Measurements from ENCODE around the gene FAM114A2. TPM values are rescaled to one million over a fixed set of nuclear protein-coding genes. Genes with fewer than 3 reads are reported as not detected.
"Not testable (repeated sequence)": the region's sequence is repeated elsewhere in the genome, so short reads cannot be mapped to it uniquely, and the experiment has no call there.

The FAM114A2 gene
- total RNA-seq, 1 experiment from 2014 or later, result 23.8 TPM

DNA sequence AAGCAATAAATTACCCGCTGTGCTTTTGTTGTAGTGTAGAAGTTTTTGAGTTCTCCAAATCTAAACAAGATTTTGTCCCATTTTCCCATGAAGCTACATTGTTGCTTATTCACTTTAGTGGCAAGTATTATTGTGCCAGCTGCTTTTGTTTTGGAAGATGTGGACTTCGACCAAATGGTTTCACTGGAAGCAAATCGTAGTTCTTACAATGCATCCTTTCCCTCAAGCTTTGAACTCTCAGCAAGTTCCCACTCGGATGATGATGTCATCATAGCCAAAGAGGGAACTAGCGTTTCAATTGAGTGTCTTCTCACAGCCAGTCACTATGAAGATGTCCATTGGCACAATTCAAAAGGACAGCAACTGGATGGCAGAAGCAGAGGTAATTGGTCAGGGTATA, 10.9 kb upstream of the FAM114A2 start:
- DNase-seq (ENCODE audit: low read depth), result no peak

DNA sequence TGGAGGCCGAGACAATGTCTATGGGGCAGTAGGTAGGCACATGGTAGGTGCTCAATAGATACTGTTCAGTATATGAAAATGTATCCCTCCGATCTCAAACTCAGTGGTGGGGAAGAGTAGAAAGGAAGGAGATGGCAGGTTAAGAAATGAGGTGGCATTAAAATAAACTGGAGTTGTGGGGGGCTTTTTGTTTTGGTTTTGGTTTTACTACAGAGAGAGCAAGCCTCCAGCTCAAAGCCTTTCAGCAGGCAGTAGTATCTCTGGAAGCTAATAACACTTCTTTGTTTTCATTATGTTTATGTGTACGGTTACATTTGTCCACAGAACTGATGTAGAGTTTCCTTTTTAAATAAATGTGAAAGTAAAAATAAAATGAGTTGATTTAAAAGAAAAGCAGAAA, 8.6 kb upstream of the FAM114A2 start:
- DNase-seq (ENCODE audit: low read depth), result no peak

DNA sequence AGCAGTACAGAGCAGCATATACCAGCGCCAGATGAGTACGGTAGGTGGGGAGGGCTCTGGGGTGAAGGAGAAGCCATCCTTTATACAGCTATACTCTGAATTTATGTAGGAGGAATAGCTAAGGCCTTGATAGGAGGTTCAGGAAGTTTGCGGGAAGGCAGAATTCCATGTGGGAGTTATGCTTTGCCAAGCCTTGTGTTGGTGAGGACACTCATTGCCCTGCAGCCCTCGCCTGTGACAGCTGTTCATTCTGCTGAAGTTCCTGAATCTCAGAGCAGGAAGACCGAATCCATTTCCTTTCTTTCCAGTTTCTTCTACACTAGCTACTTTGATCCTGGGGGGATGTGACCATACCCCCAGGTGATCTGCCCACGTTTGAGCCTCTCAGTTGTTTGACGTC, 7.8 kb upstream of the FAM114A2 start:
- DNase-seq (ENCODE audit: low read depth), result no peak

DNA sequence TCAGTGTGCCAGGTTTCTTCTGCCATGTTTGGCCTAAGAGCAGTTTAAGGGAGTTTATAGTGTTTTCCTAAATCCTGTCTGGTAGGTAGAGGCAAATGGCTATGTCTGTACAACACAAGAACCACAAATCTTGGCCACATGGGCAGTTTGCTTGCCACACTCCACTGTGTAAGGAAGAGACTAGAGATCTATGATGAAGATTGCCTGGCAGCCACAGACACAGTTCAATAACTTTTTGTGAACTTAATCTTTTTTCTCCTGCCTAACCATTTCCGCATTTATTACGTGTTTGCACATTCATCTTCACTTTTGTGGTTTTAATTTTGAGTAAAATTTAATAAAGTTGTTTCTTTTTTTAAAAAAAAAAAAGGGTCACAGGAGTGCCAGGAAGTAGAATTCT, 5.9 kb upstream of the FAM114A2 start:
- DNase-seq (ENCODE audit: low read depth), result no peak

DNA sequence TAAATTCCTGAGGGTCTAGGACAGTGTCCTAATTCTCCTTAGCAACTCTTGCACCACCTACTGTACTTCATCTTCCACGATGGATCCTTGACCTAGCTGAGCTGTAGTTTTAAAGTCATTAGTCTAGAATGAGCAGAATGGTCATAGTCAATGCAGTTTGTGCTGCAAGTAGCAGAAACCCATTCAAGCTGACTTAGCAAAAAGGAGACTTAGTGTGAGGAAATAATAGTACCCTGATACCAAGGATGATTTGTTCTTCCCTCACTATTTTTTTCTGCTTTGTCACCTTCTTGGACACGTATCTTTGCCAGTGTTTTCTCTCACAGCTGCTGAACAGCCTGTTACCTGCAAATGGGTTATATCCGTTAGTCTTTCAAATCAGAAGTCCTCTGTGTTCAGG, 5.4 kb upstream of the FAM114A2 start:
- DNase-seq (ENCODE audit: low read depth), result no peak

DNA sequence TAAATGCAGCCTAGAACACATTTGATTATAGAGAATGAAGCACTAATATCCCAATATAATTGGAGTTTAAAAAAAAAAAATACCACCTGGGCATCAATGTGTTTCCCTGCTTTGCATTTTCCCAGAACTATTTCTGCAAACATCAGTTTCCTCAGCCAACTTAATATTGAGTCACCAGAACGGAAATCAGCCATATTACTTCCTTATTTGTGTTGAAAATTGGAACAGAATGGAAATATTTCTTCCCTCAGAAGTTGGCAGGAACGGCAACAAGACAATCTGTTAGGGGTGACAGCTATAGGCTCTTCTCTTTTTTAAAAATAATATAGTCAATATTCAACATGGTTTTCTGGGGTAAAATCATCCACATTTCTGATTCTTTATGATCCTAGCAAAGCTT, 4.1 kb upstream of the FAM114A2 start:
- no peak for DNase-seq (ENCODE audit: low read depth)

DNA sequence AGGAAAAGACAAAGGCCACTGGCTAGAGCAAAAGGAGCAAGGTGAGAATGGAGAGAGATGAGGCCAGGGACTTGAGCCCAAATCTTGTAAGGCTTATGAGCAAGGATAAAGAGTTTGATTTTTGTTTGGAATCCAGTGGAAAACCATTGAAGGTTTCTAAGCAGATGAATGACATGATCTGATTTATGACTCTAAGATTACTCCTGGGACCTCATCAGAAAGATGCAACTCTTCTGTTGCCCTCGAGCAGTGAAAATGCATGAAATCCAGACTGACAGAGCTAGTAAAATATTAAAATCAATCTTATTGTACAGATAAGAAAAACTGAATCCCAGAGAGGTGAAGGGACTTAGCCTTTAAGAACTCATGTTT, 734 bp upstream of the FAM114A2 start:
- DNase-seq (ENCODE audit: low read depth), result no peak

DNA sequence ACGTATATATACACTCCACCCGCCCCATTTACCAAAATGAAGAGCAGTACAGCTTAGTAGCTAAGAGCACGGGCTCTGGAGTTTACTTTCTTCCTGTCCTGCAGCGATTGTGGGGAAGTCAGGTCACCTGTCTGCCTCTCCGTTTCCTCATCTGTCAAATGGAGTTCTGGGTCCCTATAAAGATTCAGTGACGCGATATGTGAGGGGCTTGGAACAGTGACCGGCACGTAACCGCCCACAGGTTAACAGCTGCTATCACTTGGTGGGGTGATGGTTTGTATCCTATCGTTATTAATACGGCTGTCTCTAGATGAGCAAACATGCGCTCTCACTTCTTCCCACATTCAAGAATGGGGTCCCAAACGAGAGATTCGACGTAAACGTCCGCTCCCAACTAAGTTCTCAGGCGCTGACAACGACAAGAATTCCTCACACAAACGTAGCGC, 426 bp downstream of the FAM114A2 start:
- DNase-seq (ENCODE audit: low read depth), result peak; percentile 44

DNA sequence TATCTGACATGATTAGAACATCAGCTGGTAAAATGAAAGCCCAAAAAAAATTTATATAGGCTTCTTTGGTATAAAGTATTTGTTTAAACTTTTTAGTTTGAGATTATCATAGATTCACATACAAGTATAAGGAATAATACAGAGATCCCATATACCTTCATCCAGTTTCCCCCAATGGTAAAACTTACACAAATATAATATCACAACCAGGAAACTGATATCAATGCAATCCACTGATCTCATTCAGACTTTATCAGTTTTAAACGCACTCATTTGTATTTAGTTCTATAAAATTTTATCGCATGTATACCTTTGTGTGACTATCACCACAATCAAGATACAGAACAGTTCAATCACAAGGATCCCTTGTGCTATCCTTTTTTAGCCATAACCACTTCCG, 3.8 kb downstream of the FAM114A2 start:
- DNase-seq (ENCODE audit: low read depth), result no peak

DNA sequence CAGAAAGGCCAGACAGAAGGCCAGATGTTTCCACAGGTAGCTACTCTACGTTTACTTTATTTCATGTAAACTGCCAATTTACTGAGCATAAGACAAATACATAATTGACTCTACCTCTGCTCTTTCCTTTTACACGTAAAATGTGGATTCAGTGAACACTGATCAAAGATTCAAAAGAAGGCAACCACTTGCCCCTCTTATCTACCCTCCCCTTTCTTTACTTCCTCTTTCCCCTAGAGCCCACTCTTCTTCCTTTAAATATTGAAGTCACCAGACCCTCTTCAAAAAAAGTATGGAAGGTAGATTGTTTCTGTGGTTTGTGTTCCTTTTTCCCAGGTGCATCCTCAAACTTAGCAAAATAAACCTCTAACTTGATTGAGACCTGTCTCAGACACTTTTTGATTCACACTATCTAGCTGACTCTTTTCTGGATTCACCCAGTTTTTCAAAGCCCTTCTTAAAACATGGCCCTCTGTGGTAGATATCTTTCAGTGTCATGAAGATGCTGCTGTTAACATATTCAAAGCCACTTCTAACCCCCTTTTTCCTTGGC, 6.7 kb downstream of the FAM114A2 start:
- no peak for DNase-seq (ENCODE audit: low read depth)

DNA sequence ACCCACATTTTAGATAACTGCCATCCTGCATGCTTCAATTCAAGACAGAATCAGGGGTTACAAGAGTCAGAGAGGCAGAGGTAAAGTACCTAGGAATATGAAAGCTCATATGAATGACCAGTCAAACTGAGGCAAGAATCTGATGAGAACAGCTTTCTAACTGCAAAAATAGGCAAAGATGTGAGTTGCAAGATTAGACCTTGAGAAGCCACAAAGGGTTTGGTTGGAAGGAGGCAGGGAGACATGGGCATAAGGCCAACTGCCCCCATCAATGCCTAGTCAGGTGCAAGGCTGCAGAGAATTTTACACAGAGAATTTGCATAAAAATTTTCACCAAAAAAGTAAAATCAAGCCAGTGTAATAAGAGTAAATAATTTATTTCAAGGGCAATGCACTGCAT, 12.8 kb downstream of the FAM114A2 start:
- no peak for DNase-seq (ENCODE audit: low read depth)

DNA sequence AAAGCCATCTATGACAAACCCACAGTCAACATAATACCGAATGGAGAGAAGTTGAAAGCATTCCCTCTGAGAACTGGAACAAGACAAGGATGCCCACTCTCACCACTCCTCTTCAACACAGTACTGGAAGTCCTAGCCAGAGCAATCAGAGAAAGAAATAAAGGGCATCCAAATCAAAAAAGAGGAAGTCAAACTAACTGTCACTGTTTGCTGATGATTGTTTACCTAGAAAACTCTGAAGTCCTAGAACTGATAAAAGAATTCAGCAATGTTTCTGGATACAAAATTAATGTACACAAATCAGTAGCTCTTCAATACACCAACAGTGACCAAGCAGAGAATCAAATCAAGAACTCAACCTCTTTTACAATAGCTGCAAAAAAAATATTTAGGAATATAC, 19.8 kb downstream of the FAM114A2 start:
- DNase-seq (ENCODE audit: low read depth), result not testable (repeated sequence)

DNA sequence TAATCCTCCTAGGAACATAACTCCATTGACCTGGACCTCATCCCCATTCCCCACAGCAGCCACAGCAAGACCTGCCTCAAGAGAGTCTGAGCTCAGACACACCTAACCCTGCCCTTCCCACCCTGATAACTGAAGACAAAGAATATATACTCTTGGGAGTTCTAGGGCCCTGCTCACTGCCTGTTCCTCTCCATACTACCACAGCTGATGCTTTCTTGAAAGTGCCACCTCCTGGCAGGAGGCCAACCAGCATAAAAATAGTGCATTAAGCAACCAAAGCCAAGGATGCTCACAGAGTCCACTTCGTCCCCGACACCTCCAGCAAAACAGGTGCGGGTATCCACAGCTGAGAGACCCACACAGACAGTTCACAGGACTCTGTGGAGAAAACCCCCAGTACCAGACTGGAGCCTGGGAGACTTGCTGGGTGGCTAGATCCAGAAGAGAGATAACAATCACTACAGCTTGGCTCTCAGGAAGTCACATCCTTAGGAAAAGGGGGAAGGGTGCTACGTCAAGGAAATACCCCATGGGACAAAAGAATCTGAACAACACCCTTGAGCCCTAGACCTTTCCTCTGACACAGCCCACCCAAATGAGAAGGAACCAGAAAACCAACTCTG, 23.5 kb downstream of the FAM114A2 start:
- DNase-seq (ENCODE audit: low read depth), result no peak

DNA sequence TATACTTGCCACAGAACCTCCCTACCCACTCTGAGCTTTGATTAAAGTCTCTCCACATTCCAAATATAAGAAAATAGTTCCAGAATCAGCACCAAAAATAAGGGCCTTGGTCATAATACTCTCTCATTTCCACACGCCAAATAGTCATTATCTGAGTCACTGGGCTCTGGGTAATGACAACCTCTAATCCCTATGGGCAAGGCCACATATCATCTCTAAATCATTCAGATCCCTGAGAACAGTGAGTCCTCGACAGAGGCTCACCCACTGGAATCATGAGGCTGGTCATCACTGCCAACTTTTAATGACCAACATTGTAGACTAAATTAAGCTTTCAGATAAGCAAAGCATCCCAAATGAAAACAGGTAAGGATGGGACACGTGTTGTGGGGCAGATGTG, 28.1 kb downstream of the FAM114A2 start:
- DNase-seq (ENCODE audit: low read depth), result no peak

DNA sequence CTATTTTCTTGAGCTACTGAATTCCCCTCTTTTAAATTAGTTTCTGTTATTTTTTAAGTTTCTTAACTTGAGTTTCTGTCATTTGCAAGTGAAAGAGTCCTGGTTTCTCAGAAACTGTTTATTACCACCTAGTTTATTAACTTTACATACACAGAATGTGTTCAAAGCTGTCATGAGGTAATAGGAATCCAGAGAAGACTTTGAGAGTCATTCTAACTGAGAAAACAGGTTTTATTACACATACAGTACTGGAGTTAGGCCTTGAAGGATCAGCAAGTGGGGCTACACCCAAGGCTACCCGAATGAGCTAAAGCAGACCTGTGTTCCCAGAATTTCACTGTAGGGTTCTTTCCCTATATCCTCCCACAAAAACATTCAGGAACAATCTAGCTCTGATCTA, 33.1 kb downstream of the FAM114A2 start:
- DNase-seq (ENCODE audit: low read depth), result no peak

DNA sequence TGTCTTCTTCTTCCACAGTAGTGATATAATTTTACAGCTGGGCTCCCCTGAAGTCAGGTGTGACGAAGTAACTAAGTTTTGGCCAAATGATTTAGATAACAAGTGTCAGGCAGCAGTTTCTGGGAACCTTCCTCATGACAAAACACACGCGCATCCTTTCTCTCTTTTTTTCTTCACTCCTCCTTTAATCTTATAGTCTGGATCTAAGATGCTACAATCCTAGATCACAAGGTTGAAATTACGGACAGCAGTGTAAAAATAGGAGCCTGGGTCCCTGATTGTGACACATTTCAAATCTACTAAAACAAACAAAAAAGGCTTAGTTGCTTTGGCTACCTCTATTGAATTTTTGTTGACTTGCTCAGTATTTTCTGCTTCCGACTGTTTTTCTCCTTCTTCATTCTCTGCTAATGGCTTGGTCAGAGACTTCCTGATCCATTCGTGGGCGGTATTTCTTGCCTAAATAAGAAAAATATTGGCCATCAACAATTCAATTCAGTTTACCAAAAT, 36.1 kb downstream of the FAM114A2 start:
- no peak for DNase-seq (ENCODE audit: low read depth)

DNA sequence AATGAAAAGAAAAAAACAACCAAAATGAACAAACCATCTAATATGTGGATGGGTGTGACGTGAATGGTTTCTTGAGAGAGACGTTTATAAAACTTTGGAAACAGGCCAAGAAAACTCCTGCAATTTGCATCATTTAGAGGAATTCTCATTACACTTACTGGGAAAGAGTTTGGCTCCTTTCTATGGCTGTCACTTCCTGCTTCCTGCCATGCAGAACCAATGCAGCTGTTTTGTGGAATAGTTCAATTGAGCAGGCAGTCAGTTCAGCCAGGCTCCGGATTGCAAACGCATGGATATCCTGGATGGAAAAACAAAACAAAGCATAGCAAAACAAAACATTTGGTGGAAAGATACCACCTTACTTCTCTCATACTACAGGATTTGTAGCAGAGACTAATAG, 36.6 kb downstream of the FAM114A2 start:
- DNase-seq (ENCODE audit: low read depth), result no peak

DNA sequence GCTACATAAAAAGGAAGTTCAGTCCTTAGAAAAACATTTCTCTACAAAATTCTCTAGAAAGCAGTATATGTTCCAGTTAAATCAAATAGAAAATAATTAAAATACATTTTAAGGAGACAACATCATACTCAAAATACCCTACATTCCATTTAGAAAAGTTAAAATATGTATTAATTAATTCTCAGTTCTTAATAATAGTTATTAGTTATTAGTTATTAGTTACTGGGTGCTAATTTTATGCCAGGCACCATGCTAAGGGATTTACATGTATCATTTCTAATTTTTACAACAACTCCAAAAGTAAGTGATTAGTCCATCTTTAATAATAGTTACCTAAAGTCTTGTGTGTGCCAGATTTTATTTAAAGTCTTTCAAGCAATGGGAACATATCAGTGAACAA, 38.0 kb downstream of the FAM114A2 start:
- no peak for DNase-seq (ENCODE audit: low read depth)

DNA sequence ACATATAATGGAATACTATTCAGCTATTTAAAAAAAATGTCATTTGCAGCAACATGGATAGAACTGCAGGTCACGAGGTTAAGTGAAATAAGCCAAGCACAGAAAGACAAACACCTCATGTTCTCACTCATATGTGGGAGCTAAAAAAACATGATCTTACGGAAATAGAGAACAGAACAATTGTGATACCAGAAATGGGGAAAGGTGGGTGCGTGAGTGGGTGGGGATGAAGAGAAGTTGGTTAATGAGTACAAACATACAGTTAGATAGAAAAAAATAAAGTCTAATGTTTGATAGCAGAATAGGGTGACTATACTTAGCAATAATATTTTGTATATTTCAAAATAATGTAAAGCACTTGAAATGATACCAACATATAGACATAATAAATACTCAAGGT, 38.7 kb downstream of the FAM114A2 start:
- DNase-seq (ENCODE audit: low read depth), result no peak

DNA sequence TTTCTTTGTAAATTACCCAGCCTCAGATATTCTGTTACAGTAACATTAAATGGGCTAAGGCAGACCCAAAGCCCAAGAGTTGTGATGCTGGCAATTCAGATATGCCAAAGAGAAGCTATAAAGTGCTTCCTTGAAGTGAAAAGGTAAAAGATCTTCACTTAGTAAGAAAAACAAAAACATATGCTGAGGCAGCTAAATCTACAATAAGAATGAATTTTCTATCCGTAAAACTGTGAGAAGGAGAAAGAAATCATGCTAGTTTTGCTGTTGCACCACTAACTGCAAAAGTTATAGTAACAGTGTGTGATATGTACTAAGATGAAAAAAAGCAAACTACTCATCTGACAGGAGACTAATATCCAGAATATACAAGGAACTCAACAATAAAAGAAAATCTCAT, 39.9 kb downstream of the FAM114A2 start:
- no peak for DNase-seq (ENCODE audit: low read depth)

DNA sequence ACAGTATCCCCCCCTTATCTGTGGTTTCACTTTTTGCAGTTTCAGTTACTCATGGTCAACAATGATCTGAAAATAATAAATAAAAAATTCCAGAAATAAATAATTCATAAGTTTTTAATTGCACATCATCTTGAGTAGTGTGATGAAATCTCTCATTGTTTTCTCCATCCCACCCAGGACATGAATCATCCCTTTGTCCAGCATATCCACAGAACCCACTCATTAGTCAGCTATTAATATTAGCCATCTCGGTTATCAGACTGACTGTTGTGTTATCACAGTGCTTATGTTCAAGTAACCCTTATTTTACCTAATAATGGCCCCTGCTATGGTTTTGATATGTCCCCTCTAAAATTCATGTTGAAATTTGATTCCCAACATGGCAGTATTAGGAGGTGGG, 40.7 kb downstream of the FAM114A2 start:
- DNase-seq (ENCODE audit: low read depth), result no peak

DNA sequence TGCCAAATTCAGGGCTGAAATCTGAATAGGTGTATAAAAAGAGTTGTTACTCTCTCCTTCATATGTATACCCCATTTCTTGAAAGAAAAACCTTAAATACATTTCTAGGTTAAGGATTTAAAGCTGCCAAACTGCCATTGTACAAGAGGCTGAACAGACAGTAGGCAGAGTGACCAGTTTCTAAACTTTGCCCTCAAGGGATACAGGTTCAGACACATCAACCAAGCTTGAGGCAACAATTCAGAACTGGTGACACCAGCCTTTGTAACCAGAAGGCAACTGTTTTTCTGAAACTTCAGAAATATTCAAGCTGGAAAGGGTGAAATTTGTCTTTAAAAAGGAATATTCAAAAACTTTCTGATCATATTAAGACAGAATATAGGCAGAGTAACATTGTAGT, 47.5 kb downstream of the FAM114A2 start:
- no peak for DNase-seq (ENCODE audit: low read depth)

DNA sequence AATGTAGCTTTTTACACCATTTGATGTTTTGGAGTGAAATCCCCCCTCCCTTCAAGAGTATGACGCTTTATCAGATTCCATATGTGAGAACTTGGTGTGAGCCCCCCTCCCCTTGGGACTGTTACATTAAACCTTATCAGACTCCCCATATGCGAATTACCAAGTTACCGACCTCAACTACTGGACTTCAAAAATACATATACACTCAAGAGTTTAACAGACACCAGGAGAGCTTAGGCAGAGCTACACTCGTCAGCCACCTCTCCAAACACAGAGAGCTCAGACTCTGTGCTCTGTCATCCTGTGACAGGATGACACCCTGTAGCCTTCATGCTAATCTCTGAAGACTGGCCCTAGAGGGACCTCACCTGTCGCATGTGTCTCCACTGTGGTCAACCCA, 50.2 kb downstream of the FAM114A2 start:
- DNase-seq (ENCODE audit: low read depth), result no peak

DNA sequence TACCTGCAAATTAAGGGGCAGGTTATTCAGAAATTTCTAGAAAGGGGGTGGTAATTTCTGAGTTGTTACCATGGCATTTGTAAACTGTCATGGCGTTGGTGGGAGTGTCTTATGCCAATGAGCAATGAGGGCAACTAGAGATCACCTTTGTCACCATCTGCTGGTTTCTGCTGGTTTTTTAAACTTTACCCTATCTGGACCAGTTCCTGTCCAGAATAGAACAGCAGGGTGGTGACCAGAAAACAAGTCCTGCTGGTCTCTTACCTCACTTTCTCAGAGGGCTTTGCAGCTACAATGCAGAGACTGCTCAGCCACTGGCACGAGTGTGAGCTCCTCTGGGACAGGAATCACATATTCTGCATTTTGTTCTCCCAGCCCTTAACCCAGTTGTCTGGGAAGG, 51.4 kb downstream of the FAM114A2 start:
- DNase-seq (ENCODE audit: low read depth), result no peak
